HFF-Myc (cell line): ENCODE data around the gene GALNT5.

ENCODE experiments used
- DNase-seq: peaks from one replicate; pipeline ENCODE4 v3.0.0-alpha.2; 2011; ENCODE audit warnings: low read depth; ENCODE audit errors: extremely low read depth
- H3K4me3 ChIP-seq: replicated peaks from 2 replicates; pipeline ENCODE4 v1.5.1; 2011; ENCODE audit warnings: low read depth, mild to moderate bottlenecking, control low read depth, low read length
- CTCF ChIP-seq: IDR thresholded peaks from 2 replicates; pipeline ENCODE4 v1.5.1; 2012; ENCODE audit warnings: mild to moderate bottlenecking, low read depth, low read length, control low read depth; ENCODE audit errors: missing control alignments

The GALNT5 gene

GRCh38 chr2:157315901-157316300 is 58.4 kb downstream of the GALNT5 start:
- H3K4me3 ChIP-seq: no peak overlapping the region
- DNase-seq: no peak
- TF ChIP-seq CTCF: no peak

- DNase-seq: no peak
- no peak for TF ChIP-seq CTCF
These were observed 61.4 kb downstream of the GALNT5 start for GRCh38 chr2:157318884-157319283.

GRCh38 chr2:157319795-157320194 is 62.3 kb downstream of the GALNT5 start:
- H3K4me3 ChIP-seq: no peak overlapping the region
- no peak for DNase-seq
- no peak for TF ChIP-seq CTCF

More at GRCh38 chr2:157318884-157319283, 61.4 kb downstream of the GALNT5 start:
- H3K4me3 ChIP-seq: no peak overlapping the region

GRCh38 chr2:157320409-157320808 is 62.9 kb downstream of the GALNT5 start:
- no peak for DNase-seq
- no peak overlapping the region for H3K4me3 ChIP-seq
- no peak for TF ChIP-seq CTCF

- no peak for TF ChIP-seq CTCF
- H3K4me3 ChIP-seq: no peak overlapping the region
- no peak for DNase-seq
These were observed 64.0 kb downstream of the GALNT5 start for GRCh38 chr2:157321466-157321865.

DNA sequence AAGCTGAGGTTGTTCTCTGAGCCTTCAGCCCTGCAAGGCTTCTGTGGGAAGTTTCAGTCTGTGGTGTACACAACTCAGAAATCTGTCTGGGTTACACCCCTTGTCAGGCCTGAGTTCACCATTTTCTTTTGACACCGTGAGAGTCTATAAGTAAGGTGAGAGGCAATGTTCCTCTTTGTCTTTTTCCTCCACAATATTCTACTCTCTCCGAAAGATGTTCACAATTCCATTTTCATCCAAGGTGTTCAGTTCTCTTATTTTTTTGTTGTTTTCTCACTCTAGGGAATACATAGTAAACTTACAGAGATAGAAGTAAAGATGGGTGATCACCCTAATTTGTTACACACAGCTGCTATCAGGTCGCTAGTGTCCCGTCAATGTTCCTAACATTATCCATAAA is 64.9 kb downstream of the GALNT5 start:
- DNase-seq: no peak
- H3K4me3 ChIP-seq: no peak overlapping the region
- TF ChIP-seq CTCF: no peak

- TF ChIP-seq CTCF: no peak
- DNase-seq: no peak
- H3K4me3 ChIP-seq: no peak overlapping the region
These were observed 66.9 kb downstream of the GALNT5 start for GRCh38 chr2:157324331-157324843.
